Hematopoietic multipotent progenitor cell treated with erythropoietin and hydrocortisone succinate and interleukin-3 and kit ligand, for 6 days (in vitro differentiated cells): ENCODE measurements around the gene ADH4.

Experiments
- DNase-seq: peaks from one replicate; pipeline ENCODE4 v3.0.0-alpha.2; 2015

ADH4 gene

GRCh38 chr4:99078931-99079624, 65.0 kb downstream of the ADH4 start:
- DNase-seq, result no peak

- DNase-seq, result no peak
Observed at GRCh38 chr4:99078336-99078735, 65.8 kb downstream of the ADH4 start.

GRCh38 chr4:99077177-99077576, 66.9 kb downstream of the ADH4 start:
- no peak for DNase-seq

- no peak for DNase-seq
Observed at GRCh38 chr4:99076292-99076976, 67.7 kb downstream of the ADH4 start.

- DNase-seq, result no peak
Observed at GRCh38 chr4:99074816-99075215, 69.3 kb downstream of the ADH4 start.
